GM21423 (cell line): ENCODE results near the gene TEX35.

Experiments
- ATAC-seq: cut with Tn5 transposase; IDR thresholded peaks from one replicate; pipeline ENCODE4 v1.9.1; 2021; ENCODE audit warnings: mild to moderate bottlenecking, moderate library complexity; ENCODE audit not compliant: unreplicated experiment

TEX35 gene

GRCh38 chr1:178571807-178572206, 58.9 kb downstream of the TEX35 start:
- ATAC-seq = no peak
